Kidney epithelial cell (primary cell): ENCODE results near the gene RB1. TPM values are rescaled to one million over a fixed set of nuclear protein-coding genes. Genes with fewer than 3 reads are reported as not detected.

ENCODE experiments used
- DNase-seq: peaks from one replicate; pipeline ENCODE4 v3.0.0-alpha.2; 2010; ENCODE audit warnings: low read depth
- H3K27me3 ChIP-seq: 2 replicates; pipeline ENCODE4 v1.6.0; 2011; ENCODE audit warnings: low read length; ENCODE audit not compliant: control insufficient read depth, insufficient read depth
- H3K36me3 ChIP-seq: 2 replicates; pipeline ENCODE4 v1.5.1; 2011; ENCODE audit warnings: low read length; ENCODE audit not compliant: control insufficient read depth, insufficient read depth
- H3K4me3 ChIP-seq: 2 replicates; pipeline ENCODE4 v1.5.1; 2011; ENCODE audit warnings: low read depth, mild to moderate bottlenecking, control low read depth, low read length
- CTCF ChIP-seq: IDR thresholded peaks from 2 replicates; pipeline ENCODE4 v1.5.1; 2011; ENCODE audit warnings: mild to moderate bottlenecking, moderate library complexity, low read length, control low read depth, inconsistent platforms; ENCODE audit not compliant: insufficient read depth, poor library complexity, severe bottlenecking
- total RNA-seq: library from RNA; depleted of rRNA; stranded (reverse); fragments of >200 nt; gene quantifications from 2 replicates; pipeline ENCODE4 v1.2.3, GENCODE V29; 2015

RB1 gene
- total RNA-seq, 1 donor from 2014 or later, result 27.1 TPM

GRCh38 chr13:48492096-48492440, 188.5 kb downstream of the RB1 start:
- Histone ChIP-seq H3K36me3 (no peaks in the 10 kb centered on the region), H3K4me3 (no peak overlapping the region), H3K27me3 (no peaks in the 10 kb centered on the region)
- no peak for TF ChIP-seq CTCF
- no peak for DNase-seq

- TF ChIP-seq CTCF, result no peak
- Histone ChIP-seq H3K36me3 (no peaks in the 10 kb centered on the region), H3K27me3 (no peaks in the 10 kb centered on the region), H3K4me3 (no peak overlapping the region)
- DNase-seq, result no peak
Observed at GRCh38 chr13:48492470-48493065, 189.0 kb downstream of the RB1 start.

- no peak for DNase-seq
- no peaks in the 10 kb centered on the region for H3K27me3 ChIP-seq
- no peak for TF ChIP-seq CTCF
- no peaks in the 10 kb centered on the region for H3K36me3 ChIP-seq
- no peak overlapping the region for H3K4me3 ChIP-seq
Observed at GRCh38 chr13:48493066-48493765, 189.7 kb downstream of the RB1 start.

GRCh38 chr13:48493851-48494250, 190.3 kb downstream of the RB1 start:
- DNase-seq, result no peak
- Histone ChIP-seq H3K4me3 (no peak overlapping the region), H3K36me3 (no peaks in the 10 kb centered on the region), H3K27me3 (no peaks in the 10 kb centered on the region)
- no peak for TF ChIP-seq CTCF

- TF ChIP-seq CTCF, result no peak
- Histone ChIP-seq H3K27me3 (no peaks in the 10 kb centered on the region), H3K4me3 (no peak overlapping the region), H3K36me3 (no peaks in the 10 kb centered on the region)
- DNase-seq, result no peak
Observed at GRCh38 chr13:48494874-48495273, 191.3 kb downstream of the RB1 start.
